ENCODE results near the gene OR6J1.

DNA sequence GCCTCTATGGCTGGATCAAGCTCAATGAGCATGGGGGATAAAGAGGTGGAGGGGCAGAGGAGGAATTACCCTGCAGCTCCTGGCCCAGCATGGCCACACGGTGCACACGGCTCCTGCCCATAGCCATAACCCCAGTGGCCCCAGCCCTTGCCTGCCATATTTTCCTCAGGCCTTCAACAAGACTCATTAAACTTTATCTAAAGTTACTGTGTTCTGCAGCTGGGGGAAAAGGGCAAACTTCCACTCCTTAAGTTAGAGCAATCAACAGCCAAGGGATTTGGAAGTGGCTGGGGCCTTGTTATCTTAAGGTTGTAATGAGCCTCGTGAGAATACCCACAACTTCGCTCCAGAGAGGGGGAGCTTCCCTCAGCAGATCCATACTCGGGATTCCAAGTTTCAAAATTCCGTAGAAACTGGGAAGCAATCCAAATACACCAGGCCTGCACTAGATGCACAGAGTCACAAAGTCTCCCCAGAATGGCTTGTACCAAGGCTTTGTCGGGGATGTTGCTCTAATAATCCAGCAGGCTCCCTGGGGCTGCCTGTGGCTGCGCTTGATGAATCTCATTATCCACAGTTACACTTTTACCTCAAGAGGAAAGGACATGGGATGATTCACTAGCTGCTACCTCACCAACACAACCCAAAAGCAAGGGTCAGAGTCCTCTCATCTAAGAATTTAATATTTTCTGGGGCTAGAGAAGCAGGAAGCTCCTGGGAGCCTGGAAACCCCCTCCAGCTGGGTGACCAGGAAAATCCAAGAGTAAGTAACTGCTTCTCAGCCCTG lies 13.0 kb upstream of the OR6J1 start:
- TF ChIP-seq, protein P1, sequence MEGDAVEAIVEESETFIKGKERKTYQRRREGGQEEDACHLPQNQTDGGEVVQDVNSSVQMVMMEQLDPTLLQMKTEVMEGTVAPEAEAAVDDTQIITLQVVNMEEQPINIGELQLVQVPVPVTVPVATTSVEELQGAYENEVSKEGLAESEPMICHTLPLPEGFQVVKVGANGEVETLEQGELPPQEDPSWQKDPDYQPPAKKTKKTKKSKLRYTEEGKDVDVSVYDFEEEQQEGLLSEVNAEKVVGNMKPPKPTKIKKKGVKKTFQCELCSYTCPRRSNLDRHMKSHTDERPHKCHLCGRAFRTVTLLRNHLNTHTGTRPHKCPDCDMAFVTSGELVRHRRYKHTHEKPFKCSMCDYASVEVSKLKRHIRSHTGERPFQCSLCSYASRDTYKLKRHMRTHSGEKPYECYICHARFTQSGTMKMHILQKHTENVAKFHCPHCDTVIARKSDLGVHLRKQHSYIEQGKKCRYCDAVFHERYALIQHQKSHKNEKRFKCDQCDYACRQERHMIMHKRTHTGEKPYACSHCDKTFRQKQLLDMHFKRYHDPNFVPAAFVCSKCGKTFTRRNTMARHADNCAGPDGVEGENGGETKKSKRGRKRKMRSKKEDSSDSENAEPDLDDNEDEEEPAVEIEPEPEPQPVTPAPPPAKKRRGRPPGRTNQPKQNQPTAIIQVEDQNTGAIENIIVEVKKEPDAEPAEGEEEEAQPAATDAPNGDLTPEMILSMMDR (IDR thresholded peaks at IDR 0.05; ENCODE audit: low read depth, low read length, poor library complexity, severe bottlenecking): no peak
- TF ChIP-seq EZH2phosphoT487 (IDR thresholded peaks at IDR 0.05; ENCODE audit: borderline replicate concordance, low read length): no peak

Measured in DOHH2 (cell line).